Suprapubic skin (tissue), 4 donors: ENCODE measurements around the gene TMEM235. TPM values are rescaled to one million over a fixed set of nuclear protein-coding genes. Genes with fewer than 3 reads are reported as not detected.

ENCODE experiments used
- DNase-seq, 2 donors: peaks; one replicate each; pipeline ENCODE4 v3.0.0-alpha.2; 2019; ENCODE audit warnings: low spot score in 2 of 2
- H3K27ac ChIP-seq: fragments of 200-600 bp; sonication (generic); one replicate; pipeline ENCODE4 v1.5.1; 2019
- H3K27me3 ChIP-seq: fragments of 200-600 bp; sonication (generic); one replicate; pipeline ENCODE4 v1.5.1; 2019
- H3K36me3 ChIP-seq: fragments of 200-600 bp; sonication (generic); one replicate; pipeline ENCODE4 v1.5.1; 2019
- H3K4me1 ChIP-seq: fragments of 200-600 bp; sonication (generic); one replicate; pipeline ENCODE4 v1.5.1; 2019
- H3K4me3 ChIP-seq: fragments of 200-600 bp; sonication (generic); one replicate; pipeline ENCODE4 v1.5.1; 2019; ENCODE audit warnings: mild to moderate bottlenecking
- H3K9me3 ChIP-seq: fragments of 200-600 bp; sonication (generic); one replicate; pipeline ENCODE4 v1.5.1; 2019
- EP300 ChIP-seq: sonication (generic); formaldehyde crosslinking; IDR thresholded peaks from one replicate; pipeline ENCODE4 v1.6.1; 2017; ENCODE audit warnings: antibody characterized with exemption
- POLR2A ChIP-seq, 2 donors: fragments of 450-650 bp; IDR thresholded peaks; one replicate each; pipeline ENCODE4 v1.6.1; 2017; ENCODE audit warnings: antibody characterized with exemption in 2 of 2, mild to moderate bottlenecking in 2 of 2, moderate library complexity in 2 of 2
- POLR2AphosphoS5 ChIP-seq, 3 donors: sonication (generic); formaldehyde crosslinking; IDR thresholded peaks; one replicate each; pipeline ENCODE4 v1.6.1; 2017; ENCODE audit warnings: antibody characterized with exemption in 3 of 3
- WGBS: methylation state at CpG from one replicate; pipeline ENCODE4 v1.1.5; 2018; 5-methylcytosine and 5-hydroxymethylcytosine counted together
- total RNA-seq, 4 donors: library from RNA; depleted of rRNA; stranded (reverse); fragments of >200 nt; gene quantifications; one replicate each; pipeline ENCODE4 v1.1.0, GENCODE V29; 2016
- TF ChIP-seq, protein P1 (sequence below), 2 donors: fragments of 200-600 bp in 1 of 2; fragments of 450-650 bp in 1 of 2; sonication (generic) in 1 of 2; IDR thresholded peaks; one replicate each; pipeline ENCODE4 v1.5.1; 2016 to 2019; ENCODE audit warnings: antibody characterized with exemption in 2 of 2, mild to moderate bottlenecking in 1 of 2, moderate library complexity in 1 of 2

TMEM235 gene
- total RNA-seq, 4 donors from 2014 or later: not detected

DNA sequence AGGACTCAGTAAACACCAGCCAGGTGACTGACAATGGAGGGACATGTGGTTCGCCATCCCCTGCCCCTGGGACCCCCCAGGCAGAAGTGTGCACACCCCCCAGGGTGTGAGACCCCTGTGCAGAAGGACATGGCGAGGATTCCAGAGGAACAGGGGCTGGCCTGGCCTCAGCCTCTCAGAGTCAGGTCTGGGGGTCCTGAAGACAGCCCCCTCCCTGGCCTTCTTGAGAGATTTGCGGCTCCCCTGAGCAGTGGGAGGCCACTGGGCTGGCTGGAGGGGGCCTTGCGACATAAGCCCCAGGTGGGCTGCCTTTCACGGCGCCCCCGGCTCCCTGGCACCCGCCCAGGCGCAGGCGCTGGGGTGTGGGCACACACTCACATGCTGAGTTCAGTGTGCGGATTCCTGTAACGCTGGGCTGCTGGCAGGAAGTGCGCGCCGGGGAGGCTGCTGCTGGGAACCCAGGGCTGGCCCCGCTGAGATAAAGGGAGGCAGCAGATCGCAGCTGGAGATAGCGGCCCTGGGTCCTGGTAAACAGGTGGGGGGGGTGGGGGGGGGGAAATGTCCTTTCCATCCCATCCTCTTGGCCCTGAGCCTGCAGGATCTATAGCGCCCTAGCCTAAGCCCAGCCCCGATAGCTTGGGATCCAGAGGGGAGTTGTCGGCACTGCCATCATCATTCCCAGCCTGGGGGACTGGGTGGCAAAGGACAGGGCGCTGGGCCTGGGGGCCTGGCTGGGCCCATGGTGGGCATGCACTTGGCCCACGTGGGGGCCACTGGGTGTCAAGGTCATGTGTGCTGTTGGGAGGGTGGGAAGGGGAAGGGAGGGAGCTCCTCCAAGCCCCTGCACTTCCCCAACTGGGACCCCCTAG is 27.1 kb downstream of the TMEM235 start:
- Histone ChIP-seq H3K36me3 (no peaks in the 10 kb centered on the region), H3K27ac (peak overlapping the region; percentile 27), H3K4me1 (peaks cover 18% of the 10 kb centered on the region), H3K27me3 (peaks cover 11% of the 10 kb centered on the region), H3K9me3 (no peaks in the 10 kb centered on the region), H3K4me3 (no peak overlapping the region)
- WGBS: 30% methylated on average over 4 of the region's 23 CpGs
- no peak for DNase-seq
- TF ChIP-seq POLR2AphosphoS5 (IDR thresholded peaks at IDR 0.05): peak in 1 of 3 donors; percentile 15
- TF ChIP-seq, protein P1, sequence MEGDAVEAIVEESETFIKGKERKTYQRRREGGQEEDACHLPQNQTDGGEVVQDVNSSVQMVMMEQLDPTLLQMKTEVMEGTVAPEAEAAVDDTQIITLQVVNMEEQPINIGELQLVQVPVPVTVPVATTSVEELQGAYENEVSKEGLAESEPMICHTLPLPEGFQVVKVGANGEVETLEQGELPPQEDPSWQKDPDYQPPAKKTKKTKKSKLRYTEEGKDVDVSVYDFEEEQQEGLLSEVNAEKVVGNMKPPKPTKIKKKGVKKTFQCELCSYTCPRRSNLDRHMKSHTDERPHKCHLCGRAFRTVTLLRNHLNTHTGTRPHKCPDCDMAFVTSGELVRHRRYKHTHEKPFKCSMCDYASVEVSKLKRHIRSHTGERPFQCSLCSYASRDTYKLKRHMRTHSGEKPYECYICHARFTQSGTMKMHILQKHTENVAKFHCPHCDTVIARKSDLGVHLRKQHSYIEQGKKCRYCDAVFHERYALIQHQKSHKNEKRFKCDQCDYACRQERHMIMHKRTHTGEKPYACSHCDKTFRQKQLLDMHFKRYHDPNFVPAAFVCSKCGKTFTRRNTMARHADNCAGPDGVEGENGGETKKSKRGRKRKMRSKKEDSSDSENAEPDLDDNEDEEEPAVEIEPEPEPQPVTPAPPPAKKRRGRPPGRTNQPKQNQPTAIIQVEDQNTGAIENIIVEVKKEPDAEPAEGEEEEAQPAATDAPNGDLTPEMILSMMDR (IDR thresholded peaks at IDR 0.05): no peak

DNA sequence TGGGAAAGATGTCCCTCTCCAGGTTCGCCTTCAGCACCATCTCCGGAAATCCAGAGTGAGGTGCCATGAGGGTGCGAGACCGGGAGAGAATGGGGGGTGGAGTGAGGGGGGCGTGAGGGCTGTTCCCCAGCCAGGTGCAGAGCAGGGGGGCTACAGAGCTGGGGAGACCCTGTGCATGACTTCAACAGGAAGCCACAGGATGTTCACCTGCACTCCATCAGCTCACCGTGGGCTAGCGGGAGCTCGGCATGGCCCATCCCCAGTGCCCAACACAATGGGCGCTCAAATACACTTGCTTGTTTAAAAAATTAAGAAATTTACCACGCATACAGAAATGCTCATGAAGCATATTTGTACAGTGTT is 27.7 kb downstream of the TMEM235 start:
- Histone ChIP-seq H3K27me3 (peaks cover 11% of the 10 kb centered on the region), H3K9me3 (no peaks in the 10 kb centered on the region), H3K36me3 (no peaks in the 10 kb centered on the region), H3K4me3 (no peak overlapping the region), H3K4me1 (peaks cover 17% of the 10 kb centered on the region), H3K27ac (no peak overlapping the region)
- 66% methylated on average over 10 of the region's 10 CpGs for WGBS
- TF ChIP-seq EP300 (no peak), POLR2A (IDR thresholded peaks at IDR 0.05) (no peak), POLR2AphosphoS5 (IDR thresholded peaks at IDR 0.05) (no peak)
- TF ChIP-seq, protein P1 (IDR thresholded peaks at IDR 0.05): no peak
- DNase-seq: no peak

DNA sequence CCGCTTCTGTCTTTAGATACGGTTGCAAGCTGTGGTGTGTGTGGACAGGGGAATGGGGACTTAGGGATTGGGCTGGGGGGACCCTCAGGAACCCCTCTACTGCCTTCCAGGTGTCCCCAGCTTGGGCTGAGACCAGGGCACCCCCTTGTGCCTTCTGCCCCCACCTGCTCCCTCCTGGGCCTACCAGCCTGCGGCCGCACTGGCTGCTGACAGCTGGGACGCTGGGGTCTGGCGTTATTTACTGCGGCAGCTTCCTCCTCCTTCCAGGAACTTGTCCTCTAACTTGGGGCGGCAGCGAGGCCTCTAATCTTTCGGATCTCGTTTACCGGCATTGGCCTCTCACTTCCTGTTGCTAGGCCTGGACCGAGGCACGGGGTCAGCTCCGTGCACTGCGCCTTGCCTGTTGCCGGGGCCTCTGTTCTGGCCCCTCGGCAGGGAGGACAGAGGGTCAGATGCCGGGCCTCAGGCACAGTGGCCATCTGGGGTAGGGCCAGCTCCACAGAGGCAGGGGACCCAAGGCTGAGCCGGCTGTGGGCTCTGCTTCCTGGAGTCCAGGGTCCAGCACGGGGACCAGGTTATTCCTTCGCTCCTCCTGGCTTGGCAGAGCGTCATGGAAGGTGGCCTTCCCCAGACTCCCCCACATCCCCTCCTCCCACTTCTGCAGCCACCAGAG is 31.8 kb downstream of the TMEM235 start:
- TF ChIP-seq, protein P1 (IDR thresholded peaks at IDR 0.05): no peak
- TF ChIP-seq POLR2A (IDR thresholded peaks at IDR 0.05): no peak
- TF ChIP-seq EP300: no peak
- peak in 1 of 3 donors; percentile 47 for TF ChIP-seq POLR2AphosphoS5 (IDR thresholded peaks at IDR 0.05)
- Histone ChIP-seq H3K27me3 (peaks cover 5% of the 10 kb centered on the region), H3K4me1 (peaks cover 9% of the 10 kb centered on the region), H3K36me3 (no peaks in the 10 kb centered on the region), H3K9me3 (no peaks in the 10 kb centered on the region), H3K4me3 (no peak overlapping the region), H3K27ac (peak overlapping the region; percentile 67)
- DNase-seq: no peak
- WGBS: 76% methylated on average over 18 of the region's 23 CpGs

DNA sequence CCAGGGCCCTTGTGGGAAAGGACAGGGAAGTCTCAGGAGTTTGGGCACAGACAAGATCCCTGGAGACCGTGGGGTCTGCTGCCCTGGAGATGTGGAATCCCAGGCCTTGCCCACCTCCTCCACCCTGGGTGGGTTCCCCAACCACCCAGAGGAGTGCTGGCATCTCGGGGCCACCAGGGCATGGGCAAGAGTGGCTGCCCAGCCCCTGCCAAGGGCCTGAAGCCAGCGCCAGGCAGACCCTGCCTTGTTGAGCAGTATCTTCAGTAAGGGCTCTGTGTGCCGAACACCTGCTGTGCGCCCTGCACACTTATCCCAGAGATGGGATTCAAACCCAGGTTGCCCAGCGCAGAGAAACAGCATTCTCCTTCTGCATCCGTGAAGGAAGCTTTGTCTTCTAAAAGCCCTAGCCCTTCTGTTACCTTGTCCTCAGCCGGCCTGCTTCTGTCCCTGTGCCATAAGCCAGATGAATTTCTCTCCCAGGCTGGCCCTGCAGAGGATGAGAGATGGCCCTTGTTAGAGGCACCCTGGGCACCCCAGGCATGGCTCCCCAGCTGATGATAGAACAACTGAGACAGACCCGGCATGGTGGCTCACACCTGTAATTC is 32.4 kb downstream of the TMEM235 start:
- TF ChIP-seq, protein P1 (IDR thresholded peaks at IDR 0.05): no peak
- TF ChIP-seq POLR2A (IDR thresholded peaks at IDR 0.05) (no peak), EP300 (no peak), POLR2AphosphoS5 (IDR thresholded peaks at IDR 0.05) (no peak)
- Histone ChIP-seq H3K36me3 (no peaks in the 10 kb centered on the region), H3K9me3 (no peaks in the 10 kb centered on the region), H3K4me1 (peaks cover 6% of the 10 kb centered on the region), H3K27me3 (peaks cover 8% of the 10 kb centered on the region), H3K27ac (peak overlapping the region; percentile 67), H3K4me3 (no peak overlapping the region)
- 92% methylated on average over 6 of the region's 9 CpGs for WGBS
- no peak for DNase-seq

DNA sequence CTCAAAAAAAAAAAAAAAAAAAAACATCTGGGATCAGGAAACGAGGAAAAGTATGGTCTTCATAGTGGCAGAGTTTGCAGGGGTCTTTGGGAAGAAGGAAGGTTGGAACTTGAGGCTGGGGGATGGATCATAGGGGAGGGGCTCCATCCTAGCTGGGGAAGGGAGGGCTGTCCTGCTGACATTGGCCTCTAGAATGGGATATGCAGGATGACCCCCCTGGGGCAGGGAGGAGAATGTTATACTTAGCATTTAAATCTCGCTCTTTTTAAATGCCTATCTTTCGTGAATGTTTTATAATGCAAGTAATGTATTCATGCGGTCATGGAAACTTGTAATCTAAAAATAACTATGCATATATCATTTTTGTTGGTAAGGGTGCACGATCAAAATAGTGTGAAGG is 33.2 kb downstream of the TMEM235 start:
- TF ChIP-seq EP300: no peak
- TF ChIP-seq, protein P1 (IDR thresholded peaks at IDR 0.05): no peak

More for the DNA sequence above, 33.2 kb downstream of the TMEM235 start:
- peaks cover 15% of the 10 kb centered on the region for H3K27me3 ChIP-seq
- H3K4me3 ChIP-seq: no peak overlapping the region
- no peak for DNase-seq
- H3K27ac ChIP-seq: no peak overlapping the region
- 71% methylated on average over 5 of the region's 5 CpGs for WGBS
- no peaks in the 10 kb centered on the region for H3K36me3 ChIP-seq
- no peaks in the 10 kb centered on the region for H3K9me3 ChIP-seq
- H3K4me1 ChIP-seq: peaks cover 6% of the 10 kb centered on the region
